Hepatocyte (in vitro differentiated cells): ENCODE measurements around the gene TP53I3.

ENCODE experiments used
- CTCF ChIP-seq: fragments of 200-600 bp; sonication (generic); IDR thresholded peaks from 2 replicates; pipeline ENCODE4 v1.5.1; 2016; ENCODE audit warnings: antibody characterized with exemption, mild to moderate bottlenecking; ENCODE audit not compliant: poor library complexity
- EZH2phosphoT487 ChIP-seq: fragments of 200-600 bp; sonication (generic); IDR thresholded peaks from one replicate; pipeline ENCODE4 v1.6.1; 2018; ENCODE audit warnings: antibody characterized with exemption, mild to moderate bottlenecking, low read depth, moderate library complexity; ENCODE audit not compliant: unreplicated experiment, severe bottlenecking

GRCh38 chr2:24046930-24047702 lies 37.5 kb downstream of the TP53I3 start, which contains the start of gene WDCP:
- TF ChIP-seq CTCF (no peak), EZH2phosphoT487 (no peak)
